HFFc6 (cell line): ENCODE measurements around the gene SPTBN2. TPM values are rescaled to one million over a fixed set of nuclear protein-coding genes. Genes with fewer than 3 reads are reported as not detected.
A peak's percentile ranks its signal among the peaks of the same experiment; 100 is the strongest.

ENCODE experiments used
- DNase-seq: peaks from one replicate; pipeline ENCODE4 v3.0.0-alpha.2; 2018
- H3K27ac Mint-ChIP-seq: 2 replicates; pipeline ENCODE4 v1.8.0; 2020; ENCODE audit warnings: mild to moderate bottlenecking, mixed read lengths
- H3K27me3 Mint-ChIP-seq: 2 replicates; pipeline ENCODE4 v1.8.0; 2021; ENCODE audit warnings: mild to moderate bottlenecking, moderate library complexity, mixed read lengths; ENCODE audit not compliant: insufficient read depth
- H3K36me3 Mint-ChIP-seq: 2 replicates; pipeline ENCODE4 v1.8.0; 2021; ENCODE audit warnings: low read depth, mixed read lengths
- H3K4me1 Mint-ChIP-seq: 2 replicates; pipeline ENCODE4 v1.8.0; 2020; ENCODE audit warnings: low read depth, mixed read lengths
- H3K4me3 Mint-ChIP-seq: 2 replicates; pipeline ENCODE4 v1.8.0; 2020; ENCODE audit warnings: mild to moderate bottlenecking, moderate library complexity, mixed read lengths
- H3K9me3 Mint-ChIP-seq: 2 replicates; pipeline ENCODE4 v1.8.0; 2020; ENCODE audit warnings: mild to moderate bottlenecking, mixed read lengths
- CTCF ChIP-seq: fragments of 200-600 bp; sonication (generic); IDR thresholded peaks from 2 replicates; pipeline ENCODE4 v1.5.0; 2021; ENCODE audit warnings: antibody characterized with exemption, mild to moderate bottlenecking
- total RNA-seq, 6 experiments: library from RNA; stranded (reverse); fragmentation: NEBNext Ultra II Directional; extraction: Animal tissue kit (Norgen Biotek cat#: 25700); gene quantifications; 2 replicates in 1 of 6; 3 replicates in 5 of 6; pipeline ENCODE4 v1.2.3, GENCODE V29; 2021

SPTBN2 gene
- total RNA-seq, 6 experiments from 2014 or later, result 0.13 to 0.94 (median 0.33) TPM; not detected in 1

- no peak overlapping the region for H3K4me3 Mint-ChIP-seq
- H3K4me1 Mint-ChIP-seq, result no peaks in the 10 kb centered on the region
- no peak for TF ChIP-seq CTCF
- no peak for DNase-seq
- H3K27me3 Mint-ChIP-seq, result no peaks in the 10 kb centered on the region
- H3K36me3 Mint-ChIP-seq, result no peaks in the 10 kb centered on the region
- H3K9me3 Mint-ChIP-seq, result no peaks in the 10 kb centered on the region
- no peak overlapping the region for H3K27ac Mint-ChIP-seq
Observed at GRCh38 chr11:66685276-66686099, 43.5 kb downstream of the SPTBN2 start.

GRCh38 chr11:66684635-66685034 lies 44.4 kb downstream of the SPTBN2 start:
- H3K9me3 Mint-ChIP-seq, result no peaks in the 10 kb centered on the region
- no peak overlapping the region for H3K4me3 Mint-ChIP-seq
- H3K27ac Mint-ChIP-seq, result no peak overlapping the region
- no peak for DNase-seq
- no peaks in the 10 kb centered on the region for H3K4me1 Mint-ChIP-seq
- no peak for TF ChIP-seq CTCF
- no peaks in the 10 kb centered on the region for H3K36me3 Mint-ChIP-seq
- H3K27me3 Mint-ChIP-seq, result no peaks in the 10 kb centered on the region

- DNase-seq, result no peak
- H3K9me3 Mint-ChIP-seq, result no peaks in the 10 kb centered on the region
- H3K4me1 Mint-ChIP-seq, result no peaks in the 10 kb centered on the region
- H3K4me3 Mint-ChIP-seq, result no peak overlapping the region
- no peaks in the 10 kb centered on the region for H3K27me3 Mint-ChIP-seq
- no peak for TF ChIP-seq CTCF
- H3K36me3 Mint-ChIP-seq, result no peaks in the 10 kb centered on the region
- H3K27ac Mint-ChIP-seq, result no peak overlapping the region
Observed at GRCh38 chr11:66683877-66684276, 45.1 kb downstream of the SPTBN2 start.

- H3K27me3 Mint-ChIP-seq, result peaks cover 4% of the 10 kb centered on the region
- no peak overlapping the region for H3K27ac Mint-ChIP-seq
- H3K9me3 Mint-ChIP-seq, result peaks cover 3% of the 10 kb centered on the region; the same call in 1 of the 2 replicates
- no peak overlapping the region for H3K4me3 Mint-ChIP-seq
- TF ChIP-seq CTCF, result no peak
- DNase-seq, result no peak
- peaks cover 23% of the 10 kb centered on the region for H3K4me1 Mint-ChIP-seq
- peaks cover 11% of the 10 kb centered on the region for H3K36me3 Mint-ChIP-seq
Observed at GRCh38 chr11:66680966-66681645, 47.9 kb downstream of the SPTBN2 start.

GRCh38 chr11:66677599-66678375 lies 51.2 kb downstream of the SPTBN2 start, which contains the start of gene RBM4B:
Gene RBM4B (minus strand): TSS chr11:66677887. CDS start chr11:66677079, 808 bp downstream.
- Mint-ChIP-seq H3K9me3 (peaks cover 6% of the 10 kb centered on the region; the same call in 1 of the 2 replicates), H3K36me3 (peaks cover 25% of the 10 kb centered on the region), H3K4me3 (peak within 1 kb of the TSS; percentile 95), H3K27ac (peak within 1 kb of the TSS; percentile 99), H3K27me3 (peaks cover 4% of the 10 kb centered on the region), H3K4me1 (peaks cover 37% of the 10 kb centered on the region)
- TF ChIP-seq CTCF, result no peak
- DNase-seq, result peak; percentile 92
